ENCODE results near the gene RTKN2. TPM values are rescaled to one million over a fixed set of nuclear protein-coding genes. Genes with fewer than 3 reads are reported as not detected.

RTKN2 gene
- total RNA-seq, 1 experiment from 2014 or later = 14.4 TPM

GRCh38 chr10:62250594-62251198 is 17.9 kb downstream of the RTKN2 start:
- no peak for DNase-seq
- no peak overlapping the region for H4K5ac ChIP-seq (ENCODE audit: insufficient read length, low read depth, low read length)
- Mint-ChIP-seq H3K4me3 (no peak overlapping the region), H3K4me1 (peaks cover 26 to 32% of the 10 kb centered on the region in 2 experiments), H3K27ac (no peak overlapping the region), H3K9me3 (no peaks in the 10 kb centered on the region), H3K36me3 (ENCODE audit: insufficient read depth in 1 of 3, low read depth in 3 of 3) (peaks cover 2 to 14% (median 4%) of the 10 kb centered on the region in 3 experiments; a peak in 5 of 7 replicates), H3K27me3 (ENCODE audit: low read depth) (no peaks in the 10 kb centered on the region)
- no peak overlapping the region for H3K4me2 ChIP-seq (ENCODE audit: insufficient read depth, insufficient read length, low read length)
- H4K20me1 ChIP-seq (ENCODE audit: control insufficient read depth, insufficient read depth, insufficient read length) = no peaks in the 10 kb centered on the region
- no peak overlapping the region for H2BK20ac ChIP-seq (ENCODE audit: low read depth, low read length, poor library complexity, severe bottlenecking)
- H3K9ac ChIP-seq (ENCODE audit: extremely low read depth, insufficient read length, low read length) = no peak overlapping the region
- H4K8ac ChIP-seq (replicated peaks; ENCODE audit: insufficient read length, low read depth, low read length) = no peak overlapping the region
- no peak overlapping the region for H2AK5ac ChIP-seq (ENCODE audit: insufficient read length, low read length)
- H2BK12ac ChIP-seq (ENCODE audit: insufficient read length, low read depth, low read length) = no peak overlapping the region
- no peaks in the 10 kb centered on the region for H3K27me3 ChIP-seq (ENCODE audit: insufficient read depth, low read length)
- no peaks in the 10 kb centered on the region for H3K23me2 ChIP-seq (ENCODE audit: insufficient read length, low read depth, low read length, poor library complexity, severe bottlenecking)
- H4K91ac ChIP-seq (ENCODE audit: insufficient read length, low read depth, low read length) = no peak overlapping the region
- H3K23ac ChIP-seq (ENCODE audit: insufficient read length, low read depth, low read length) = no peak overlapping the region
- H3K56ac ChIP-seq (ENCODE audit: insufficient read length, low read depth, low read length) = no peak overlapping the region
- H2BK15ac ChIP-seq (ENCODE audit: low read depth, low read length) = no peak overlapping the region
- TF ChIP-seq CTCF (conservative IDR thresholded peaks at IDR 0.05) = no peak
- no peaks in the 10 kb centered on the region for H3K4me1 ChIP-seq (ENCODE audit: insufficient read depth, low read length)
- H2BK5ac ChIP-seq (ENCODE audit: insufficient read length, low read length) = no peak overlapping the region
- no peak overlapping the region for H3T11ph ChIP-seq (ENCODE audit: low read length)
- WGBS (ENCODE audit: extremely low coverage, insufficient read length, low lambda C conversion rate) = no CpG with 5 or more reads among the region's 5 CpGs
- H2BK120ac ChIP-seq (ENCODE audit: low read depth, low read length, poor library complexity, severe bottlenecking) = no peak overlapping the region
- no peak overlapping the region for H3K4ac ChIP-seq (ENCODE audit: low read depth, low read length)
- no peak overlapping the region for H3K27ac ChIP-seq (ENCODE audit: insufficient read length, low read depth, low read length)
- no peak overlapping the region for H3K14ac ChIP-seq (ENCODE audit: insufficient read depth, low read length)
- no peak overlapping the region for H3K18ac ChIP-seq (ENCODE audit: insufficient read length, low read depth, low read length)
- no peak overlapping the region for H2AFZ ChIP-seq (ENCODE audit: low read length)
- H3K79me1 ChIP-seq (ENCODE audit: insufficient read depth, low read depth, low read length, poor library complexity, severe bottlenecking) = no peaks in the 10 kb centered on the region
- no peaks in the 10 kb centered on the region for H3K79me2 ChIP-seq (ENCODE audit: insufficient read depth, low read length)
- no peaks in the 10 kb centered on the region for H3K9me3 ChIP-seq (ENCODE audit: control insufficient read depth, low read depth, low read length)

All from H9 (cell line).